ENCODE data around the gene SPESP1. TPM values are rescaled to one million over a fixed set of nuclear protein-coding genes. Genes with fewer than 3 reads are reported as not detected.
A peak's percentile ranks its signal among the peaks of the same experiment; 100 is the strongest.
"Not testable (repeated sequence)": the region's sequence is repeated elsewhere in the genome, so short reads cannot be mapped to it uniquely, and the experiment has no call there.

SPESP1 gene
- total RNA-seq, 1 donor from 2014 or later: 1.4 TPM

- no peak for DNase-seq (ENCODE audit: low read depth in 2 of 2)
Observed at GRCh38 chr15:68962465-68962864, 32.1 kb downstream of the SPESP1 start.

DNA sequence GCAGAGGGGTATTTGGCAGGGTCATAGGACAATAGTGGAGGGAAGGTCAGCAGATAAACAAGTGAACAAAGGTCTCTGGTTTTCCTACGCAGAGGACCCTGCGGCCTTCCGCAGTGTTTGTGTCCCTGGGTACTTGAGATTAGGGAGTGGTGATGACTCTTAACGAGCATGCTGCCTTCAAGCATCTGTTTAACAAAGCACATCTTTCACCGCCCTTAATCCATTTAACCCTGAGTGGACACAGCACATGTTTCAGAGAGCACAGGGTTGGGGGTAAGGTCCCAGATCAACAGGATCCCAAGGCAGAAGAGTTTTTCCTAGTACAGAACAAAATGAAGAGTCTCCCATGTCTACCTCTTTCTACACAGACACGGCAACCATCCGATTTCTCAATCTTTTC, 33.4 kb downstream of the SPESP1 start:
- not testable (repeated sequence) for DNase-seq (ENCODE audit: low read depth in 2 of 2)

GRCh38 chr15:68966996-68967395, 36.7 kb downstream of the SPESP1 start:
- peak in 1 of 2 donors; percentile 13 for DNase-seq (ENCODE audit: low read depth in 2 of 2)

GRCh38 chr15:68967948-68968347, 37.6 kb downstream of the SPESP1 start:
- no peak for DNase-seq (ENCODE audit: low read depth in 2 of 2)

DNA sequence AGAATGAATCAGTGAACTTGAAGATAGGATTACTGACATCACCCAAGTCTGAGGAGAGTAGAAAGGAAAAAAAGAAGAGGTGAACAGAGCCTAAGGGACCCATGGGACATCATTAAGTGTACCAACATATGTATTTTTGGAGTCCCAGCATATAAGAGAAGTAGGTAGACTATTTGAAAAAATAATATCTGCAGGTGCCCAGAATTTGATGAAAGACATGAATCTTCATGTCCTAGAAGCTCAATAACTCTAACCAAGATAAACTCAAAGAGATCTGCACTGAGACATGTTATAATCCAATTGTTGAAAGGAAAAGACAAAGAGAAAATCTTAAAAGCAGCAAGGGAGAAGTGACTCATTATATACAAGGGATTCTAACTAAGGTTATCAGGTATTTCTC, 39.0 kb downstream of the SPESP1 start:
- DNase-seq (ENCODE audit: low read depth in 2 of 2): no peak

DNA sequence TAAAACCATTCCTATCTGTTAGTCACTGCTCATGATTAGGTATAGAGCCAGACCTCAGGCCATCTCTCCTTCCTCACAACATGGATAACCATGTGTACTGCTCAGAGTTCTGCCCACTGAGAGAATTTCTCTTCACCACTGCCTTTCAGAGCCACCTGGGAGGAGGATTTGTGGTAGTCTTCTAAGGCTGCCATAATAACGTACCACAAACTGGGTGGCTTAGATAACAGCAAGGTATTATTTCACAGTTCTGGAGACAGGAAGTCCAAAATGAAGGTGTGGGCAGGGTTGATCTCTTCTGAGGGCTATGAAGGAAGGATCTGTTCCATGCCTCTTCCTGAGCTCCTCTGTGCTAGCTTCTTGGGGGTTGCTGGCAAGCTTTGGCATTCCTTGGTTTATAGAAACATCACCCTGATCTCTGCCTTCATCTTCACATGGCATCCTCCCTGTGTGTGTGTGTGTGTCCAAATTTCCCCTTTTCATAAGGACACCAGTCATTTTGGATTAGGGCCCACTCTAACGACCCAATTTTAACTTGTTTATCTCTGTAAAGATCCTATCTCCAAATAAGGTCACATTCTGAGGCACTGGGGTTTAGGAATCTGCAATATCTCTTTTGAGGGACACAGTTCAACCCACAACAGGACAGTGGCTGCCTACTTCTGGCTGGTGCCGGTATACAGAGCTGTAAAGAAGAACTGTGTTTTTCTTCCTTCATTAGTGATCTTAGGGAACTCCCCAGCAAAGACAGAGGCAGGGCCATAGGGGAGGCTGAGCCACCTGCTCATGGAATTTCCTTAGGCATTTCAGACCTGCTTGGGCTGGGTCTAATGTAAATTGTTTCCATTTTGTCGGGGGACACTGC, 42.1 kb downstream of the SPESP1 start:
- DNase-seq (ENCODE audit: low read depth in 2 of 2): no peak

DNA sequence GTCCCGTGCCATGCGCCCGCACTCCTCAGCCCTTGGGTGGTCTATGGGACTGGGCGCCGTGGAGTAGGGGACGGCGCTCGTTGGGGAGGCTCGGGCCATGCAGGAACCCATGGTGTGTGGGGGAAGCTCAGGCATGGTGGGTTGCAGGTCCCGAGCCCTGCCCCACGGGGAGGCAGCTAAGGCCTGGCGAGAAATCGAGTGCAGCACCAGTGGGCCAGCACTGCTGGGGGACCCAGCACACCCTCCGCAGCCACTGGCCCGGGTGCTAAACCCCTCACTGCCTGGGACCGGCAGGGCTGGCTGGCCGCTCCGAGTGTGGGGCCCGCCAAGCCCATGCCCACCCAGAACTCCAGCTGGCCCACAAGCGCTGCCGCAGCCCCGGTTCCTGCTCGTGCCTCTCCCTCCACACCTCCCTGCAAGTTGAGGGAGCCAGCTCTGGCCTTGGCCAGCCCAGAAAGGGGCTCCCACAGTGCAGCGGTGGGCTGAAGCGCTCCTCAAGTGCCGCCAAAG, 45.4 kb downstream of the SPESP1 start:
- DNase-seq (ENCODE audit: low read depth in 2 of 2): not testable (repeated sequence)

GRCh38 chr15:68977426-68977825, 47.1 kb downstream of the SPESP1 start:
- not testable (repeated sequence) for DNase-seq (ENCODE audit: low read depth in 2 of 2)

GRCh38 chr15:68979006-68979405, 48.7 kb downstream of the SPESP1 start:
- no peak for DNase-seq (ENCODE audit: low read depth in 2 of 2)

DNA sequence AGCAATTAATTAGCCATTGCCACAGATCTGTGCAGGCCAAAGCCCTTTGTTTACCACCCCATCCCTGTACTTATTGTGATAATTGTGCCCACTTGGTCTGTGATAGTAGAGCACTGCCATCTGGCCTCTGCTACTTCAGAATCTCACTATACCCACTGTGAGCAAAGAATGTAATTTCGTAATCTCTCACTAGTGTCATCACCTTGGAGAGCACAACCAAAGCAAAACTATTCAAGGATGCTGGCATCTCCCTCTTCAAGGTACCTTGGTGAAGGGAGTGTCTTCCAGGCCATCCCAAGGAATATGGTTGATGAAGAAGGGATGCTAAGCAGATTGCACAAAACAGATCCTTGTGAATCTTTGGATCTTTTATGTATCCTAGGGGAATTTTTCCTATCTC, 49.5 kb downstream of the SPESP1 start:
- DNase-seq (ENCODE audit: low read depth in 2 of 2): no peak

DNA sequence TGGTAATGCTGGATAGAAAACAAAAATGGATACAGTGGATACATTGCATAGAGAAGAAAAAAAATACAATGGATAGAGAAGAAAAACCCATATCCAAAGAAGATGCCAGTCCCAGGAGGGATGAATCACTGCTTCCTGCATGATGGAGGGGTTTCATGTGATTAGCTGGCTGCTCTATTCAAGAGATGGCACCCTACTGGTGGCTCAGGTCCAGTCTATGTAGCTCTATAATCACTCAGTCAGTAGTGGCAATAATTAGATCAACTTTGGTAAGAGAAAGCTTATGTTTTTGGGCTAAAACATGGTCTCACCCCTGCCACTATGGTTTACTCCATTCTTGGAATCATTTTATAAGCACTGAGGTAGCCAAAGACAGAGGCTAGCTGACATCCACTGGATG, 50.5 kb downstream of the SPESP1 start:
- DNase-seq (ENCODE audit: low read depth in 2 of 2): no peak

- no peak for DNase-seq (ENCODE audit: low read depth in 2 of 2)
Observed at GRCh38 chr15:68981941-68982340, 51.6 kb downstream of the SPESP1 start.

- no peak for DNase-seq (ENCODE audit: low read depth in 2 of 2)
Observed at GRCh38 chr15:68982976-68983563, 52.7 kb downstream of the SPESP1 start.

DNA sequence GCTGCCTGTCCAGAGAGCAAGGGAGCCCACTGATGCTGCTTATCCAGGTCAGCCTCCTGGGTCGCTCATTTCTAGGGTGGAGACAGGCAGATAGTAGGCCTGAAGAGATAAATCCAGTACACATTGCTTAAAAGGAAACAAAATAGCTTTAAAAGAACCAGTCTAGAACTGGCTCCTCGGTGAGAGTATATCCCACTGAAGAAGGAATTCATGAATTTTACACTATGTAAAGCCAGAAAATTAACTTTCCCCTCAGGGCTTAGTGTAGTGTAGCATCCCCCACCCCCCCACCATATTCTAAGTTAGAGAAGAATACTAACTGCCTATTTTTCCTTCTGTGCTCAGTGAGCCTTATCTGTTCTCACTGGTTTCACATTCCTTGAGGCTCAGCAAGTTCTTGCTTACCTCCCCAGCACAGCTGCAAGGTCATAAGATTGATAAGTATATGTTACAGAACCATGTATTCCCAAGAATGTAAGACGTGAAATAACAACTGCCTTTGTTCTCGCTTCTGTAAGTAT, 53.7 kb downstream of the SPESP1 start:
- no peak for DNase-seq (ENCODE audit: low read depth in 2 of 2)

GRCh38 chr15:68984586-68984985, 54.3 kb downstream of the SPESP1 start:
- DNase-seq (ENCODE audit: low read depth in 2 of 2): no peak

- DNase-seq (ENCODE audit: low read depth in 2 of 2): no peak
Observed at GRCh38 chr15:68985361-68985891, 55.1 kb downstream of the SPESP1 start.

GRCh38 chr15:68986322-68986721, 56.0 kb downstream of the SPESP1 start:
- no peak for DNase-seq (ENCODE audit: low read depth in 2 of 2)

GRCh38 chr15:68987120-68987519, 56.8 kb downstream of the SPESP1 start:
- DNase-seq (ENCODE audit: low read depth in 2 of 2): no peak

DNA sequence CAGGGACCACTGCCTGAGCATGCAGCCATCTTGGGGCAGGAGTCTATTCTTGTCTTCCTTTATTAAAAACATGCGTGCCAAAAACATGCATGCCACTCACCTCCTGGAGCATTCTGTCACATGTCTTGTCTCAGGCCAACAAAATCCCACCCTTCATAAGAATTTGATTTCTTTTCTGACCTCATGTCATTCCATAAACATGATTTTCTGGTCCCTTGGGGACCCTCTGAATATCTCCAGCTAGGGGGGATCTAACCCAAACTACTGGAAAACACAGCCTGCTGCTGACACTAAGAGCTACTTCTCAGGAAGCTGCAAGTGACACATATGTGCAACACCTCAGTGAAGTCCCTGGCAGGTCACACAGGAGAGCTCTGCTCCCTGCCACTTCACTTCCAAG, 57.4 kb downstream of the SPESP1 start:
- DNase-seq (ENCODE audit: low read depth in 2 of 2): no peak

DNA sequence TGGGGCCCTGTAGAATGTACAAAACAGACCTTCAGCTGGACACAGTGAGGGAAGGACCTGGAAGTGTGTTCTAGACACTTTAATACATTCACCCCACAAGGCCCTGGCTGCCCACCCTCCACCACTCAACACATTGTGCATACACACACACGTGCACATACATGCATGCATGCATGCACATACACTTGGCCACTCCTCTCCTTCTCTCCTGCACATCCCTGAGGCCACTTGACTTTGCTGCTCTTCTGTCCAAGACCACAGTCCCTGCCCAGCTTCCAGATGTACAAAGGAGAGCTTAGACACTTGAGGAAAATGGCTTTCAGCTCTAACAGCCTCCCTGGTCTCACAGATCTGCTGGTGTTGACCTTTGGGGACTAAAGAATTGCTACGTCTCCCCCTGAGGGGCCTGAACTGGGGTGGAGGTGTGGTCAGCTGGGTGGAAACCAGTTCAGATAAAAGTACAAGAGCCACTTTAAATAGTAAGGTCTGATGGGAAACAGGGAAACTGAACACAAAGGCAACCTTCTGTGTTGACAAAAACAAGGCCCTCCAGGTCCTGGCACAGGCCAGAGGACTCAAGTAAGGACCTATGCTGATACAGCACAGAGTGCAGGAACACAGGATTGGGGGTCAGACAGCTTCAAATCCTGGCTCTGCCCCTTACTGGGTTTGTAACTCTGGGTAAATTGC, 59.4 kb downstream of the SPESP1 start:
- DNase-seq (ENCODE audit: low read depth in 2 of 2): no peak

- DNase-seq (ENCODE audit: low read depth in 2 of 2): no peak
Observed at GRCh38 chr15:68990231-68990991, 60.1 kb downstream of the SPESP1 start.
